ENCODE data around the gene PLXDC2. TPM values are rescaled to one million over a fixed set of nuclear protein-coding genes. Genes with fewer than 3 reads are reported as not detected.
A peak's percentile ranks its signal among the peaks of the same experiment; 100 is the strongest.

The PLXDC2 gene
- total RNA-seq, 1 donor from 2014 or later = 1.3 TPM

DNA sequence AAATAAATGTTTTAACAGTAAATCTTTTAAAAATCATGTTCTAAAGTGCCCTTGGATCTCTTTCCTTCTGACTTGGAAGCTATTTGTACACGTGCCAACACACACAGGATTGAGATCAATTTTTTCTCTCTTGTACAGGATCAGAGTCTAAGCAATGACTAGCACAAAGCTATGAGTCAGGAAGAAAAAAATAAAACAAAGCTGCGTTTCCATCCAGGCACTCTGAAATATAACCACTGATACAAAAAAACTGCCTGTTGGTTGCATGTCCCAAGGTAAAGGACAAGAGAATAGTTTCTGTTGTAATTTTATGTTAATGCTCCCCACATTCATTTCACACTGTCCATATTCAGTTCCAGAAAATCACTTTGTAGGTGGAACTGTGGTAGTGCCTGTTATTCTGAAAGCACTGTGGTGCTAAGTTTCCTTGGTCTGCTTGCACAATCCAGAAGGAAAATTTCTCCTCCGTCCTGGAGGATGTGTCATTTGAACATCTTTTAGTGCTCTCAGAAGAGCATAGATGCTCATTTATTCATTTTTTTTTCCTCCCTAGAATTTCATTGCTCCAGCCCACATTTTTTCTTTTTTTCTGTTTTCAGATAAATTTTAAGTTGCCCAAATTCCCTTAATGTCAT is 113.4 kb downstream of the PLXDC2 start:
- no peak for FAIRE-seq
- Histone ChIP-seq H3K4me3 (ENCODE audit: low read depth, low read length) (no peak overlapping the region), H3K36me3 (ENCODE audit: control insufficient read depth, insufficient read depth, low read length) (no peaks in the 10 kb centered on the region), H3K27me3 (ENCODE audit: control insufficient read depth, insufficient read depth, low read length) (no peaks in the 10 kb centered on the region)
- no peak for TF ChIP-seq CTCF (IDR thresholded peaks at IDR 0.05; ENCODE audit: insufficient read depth, low read length, severe bottlenecking)
- DNase-seq (ENCODE audit: low read depth) = peak; percentile 81

GRCh38 chr10:19930936-19931893 is 115.0 kb downstream of the PLXDC2 start:
- FAIRE-seq (peak; percentile 13), DNase-seq (ENCODE audit: low read depth) (peak; percentile 91)
- Histone ChIP-seq H3K36me3 (ENCODE audit: control insufficient read depth, insufficient read depth, low read length) (no peaks in the 10 kb centered on the region), H3K4me3 (ENCODE audit: low read depth, low read length) (no peak overlapping the region), H3K27me3 (ENCODE audit: control insufficient read depth, insufficient read depth, low read length) (no peaks in the 10 kb centered on the region)
- TF ChIP-seq CTCF (IDR thresholded peaks at IDR 0.05; ENCODE audit: insufficient read depth, low read length, severe bottlenecking) = no peak

GRCh38 chr10:19931894-19932590 is 115.8 kb downstream of the PLXDC2 start:
- no peak overlapping the region for H3K4me3 ChIP-seq (ENCODE audit: low read depth, low read length)
- no peaks in the 10 kb centered on the region for H3K27me3 ChIP-seq (ENCODE audit: control insufficient read depth, insufficient read depth, low read length)
- H3K36me3 ChIP-seq (ENCODE audit: control insufficient read depth, insufficient read depth, low read length) = no peaks in the 10 kb centered on the region
- FAIRE-seq (no peak), DNase-seq (ENCODE audit: low read depth) (no peak)
- TF ChIP-seq CTCF (IDR thresholded peaks at IDR 0.05; ENCODE audit: insufficient read depth, low read length, severe bottlenecking) = no peak

GRCh38 chr10:19932806-19933371 is 116.7 kb downstream of the PLXDC2 start:
- FAIRE-seq = no peak

More at GRCh38 chr10:19932806-19933371, 116.7 kb downstream of the PLXDC2 start:
- no peak for TF ChIP-seq CTCF (IDR thresholded peaks at IDR 0.05; ENCODE audit: insufficient read depth, low read length, severe bottlenecking)
- H3K4me3 ChIP-seq (ENCODE audit: low read depth, low read length) = no peak overlapping the region
- no peak for DNase-seq (ENCODE audit: low read depth)
- no peaks in the 10 kb centered on the region for H3K36me3 ChIP-seq (ENCODE audit: control insufficient read depth, insufficient read depth, low read length)
- H3K27me3 ChIP-seq (ENCODE audit: control insufficient read depth, insufficient read depth, low read length) = no peaks in the 10 kb centered on the region
